IMR-90 (cell line): ENCODE data around the gene XRCC3.

Experiments
- CHD1 ChIP-seq: IDR thresholded peaks from 2 replicates; pipeline ENCODE4 v1.6.1; 2012; ENCODE audit warnings: low read depth, low read length, improper control_type of control experiment
- CTCF ChIP-seq: conservative IDR thresholded peaks from 2 replicates; pipeline ENCODE4 v1.5.1; 2012; ENCODE audit warnings: mild to moderate bottlenecking, low read depth, low read length, improper control_type of control experiment
- MAZ ChIP-seq: IDR thresholded peaks from 2 replicates; pipeline ENCODE4 v1.6.1; 2012; ENCODE audit warnings: low read depth, mild to moderate bottlenecking, low read length, improper control_type of control experiment, moderate library complexity, borderline replicate concordance
- MXI1 ChIP-seq: IDR thresholded peaks from 2 replicates; pipeline ENCODE4 v1.6.1; 2012; ENCODE audit warnings: low read depth, mild to moderate bottlenecking, low read length, moderate library complexity, borderline replicate concordance
- POLR2A ChIP-seq: IDR thresholded peaks from 2 replicates; pipeline ENCODE4 v1.6.1; 2012; ENCODE audit warnings: mild to moderate bottlenecking, low read depth, low read length
- RCOR1 ChIP-seq: IDR thresholded peaks from 2 replicates; pipeline ENCODE4 v1.6.1; 2012; ENCODE audit warnings: mild to moderate bottlenecking, low read length, improper control_type of control experiment; ENCODE audit not compliant: insufficient replicate concordance
- RFX5 ChIP-seq: IDR thresholded peaks from 2 replicates; pipeline ENCODE4 v1.8.0; 2012; ENCODE audit warnings: low read depth, mild to moderate bottlenecking, low read length, moderate library complexity

- TF ChIP-seq POLR2A (no peak), CTCF (no peak), MXI1 (no peak), MAZ (no peak), RFX5 (no peak), CHD1 (no peak), RCOR1 (no peak)
These were observed 4.4 kb downstream of the XRCC3 start for GRCh38 chr14:103710771-103711377.
